GM20000 (cell line): ENCODE data around the gene ADAT3.

Source experiments
- DNase-seq: peaks from one replicate; pipeline ENCODE4 v3.0.0; 2012; ENCODE audit warnings: low spot score
- TF ChIP-seq, protein P1 (sequence below): IDR thresholded peaks from 2 replicates; pipeline ENCODE4 v1.5.1; 2012; ENCODE audit warnings: mild to moderate bottlenecking, control low read depth; ENCODE audit errors: extremely low read depth, missing control alignments

The ADAT3 gene

GRCh38 chr19:1859331-1859781 is 45.8 kb upstream of the ADAT3 start:
- TF ChIP-seq, protein P1, sequence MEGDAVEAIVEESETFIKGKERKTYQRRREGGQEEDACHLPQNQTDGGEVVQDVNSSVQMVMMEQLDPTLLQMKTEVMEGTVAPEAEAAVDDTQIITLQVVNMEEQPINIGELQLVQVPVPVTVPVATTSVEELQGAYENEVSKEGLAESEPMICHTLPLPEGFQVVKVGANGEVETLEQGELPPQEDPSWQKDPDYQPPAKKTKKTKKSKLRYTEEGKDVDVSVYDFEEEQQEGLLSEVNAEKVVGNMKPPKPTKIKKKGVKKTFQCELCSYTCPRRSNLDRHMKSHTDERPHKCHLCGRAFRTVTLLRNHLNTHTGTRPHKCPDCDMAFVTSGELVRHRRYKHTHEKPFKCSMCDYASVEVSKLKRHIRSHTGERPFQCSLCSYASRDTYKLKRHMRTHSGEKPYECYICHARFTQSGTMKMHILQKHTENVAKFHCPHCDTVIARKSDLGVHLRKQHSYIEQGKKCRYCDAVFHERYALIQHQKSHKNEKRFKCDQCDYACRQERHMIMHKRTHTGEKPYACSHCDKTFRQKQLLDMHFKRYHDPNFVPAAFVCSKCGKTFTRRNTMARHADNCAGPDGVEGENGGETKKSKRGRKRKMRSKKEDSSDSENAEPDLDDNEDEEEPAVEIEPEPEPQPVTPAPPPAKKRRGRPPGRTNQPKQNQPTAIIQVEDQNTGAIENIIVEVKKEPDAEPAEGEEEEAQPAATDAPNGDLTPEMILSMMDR, result no peak
- DNase-seq, result no peak

DNA sequence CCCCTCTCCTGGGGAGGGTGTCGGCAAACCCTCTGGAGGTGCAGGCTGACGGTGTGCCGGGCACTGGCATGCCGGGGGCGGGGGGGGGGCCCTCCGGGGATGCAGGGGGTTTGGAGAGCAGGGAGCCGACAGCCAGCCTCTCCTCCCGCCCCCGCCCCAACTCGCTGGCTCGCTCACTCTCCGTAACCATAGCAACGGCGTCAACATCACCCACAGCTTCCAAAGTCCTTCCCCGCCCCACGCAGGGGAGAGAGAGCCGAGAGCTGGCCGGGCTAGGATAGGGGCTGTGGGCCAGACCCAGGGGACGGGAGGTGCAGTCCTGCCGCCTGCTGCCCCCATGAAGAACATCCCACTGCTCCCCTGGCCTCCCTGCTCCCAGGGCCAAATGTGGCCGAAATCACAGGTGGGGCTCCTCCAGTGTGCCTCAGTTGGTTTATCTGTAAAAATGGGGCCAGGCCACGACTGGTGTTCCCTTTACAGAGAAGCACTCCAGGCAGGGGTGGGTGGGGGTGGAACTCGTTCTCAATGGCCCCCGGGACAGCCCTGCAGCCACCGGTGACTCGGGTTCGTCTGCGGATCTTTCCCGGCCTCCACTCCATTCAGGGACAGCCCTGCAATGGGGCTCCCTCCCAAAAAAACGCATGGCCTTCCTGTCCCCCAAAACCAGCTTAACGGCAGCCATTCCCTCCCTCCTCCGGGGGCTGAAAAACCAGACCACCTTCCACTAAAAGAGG is 45.0 kb upstream of the ADAT3 start:
- no peak for DNase-seq
- TF ChIP-seq, protein P1, result no peak

DNA sequence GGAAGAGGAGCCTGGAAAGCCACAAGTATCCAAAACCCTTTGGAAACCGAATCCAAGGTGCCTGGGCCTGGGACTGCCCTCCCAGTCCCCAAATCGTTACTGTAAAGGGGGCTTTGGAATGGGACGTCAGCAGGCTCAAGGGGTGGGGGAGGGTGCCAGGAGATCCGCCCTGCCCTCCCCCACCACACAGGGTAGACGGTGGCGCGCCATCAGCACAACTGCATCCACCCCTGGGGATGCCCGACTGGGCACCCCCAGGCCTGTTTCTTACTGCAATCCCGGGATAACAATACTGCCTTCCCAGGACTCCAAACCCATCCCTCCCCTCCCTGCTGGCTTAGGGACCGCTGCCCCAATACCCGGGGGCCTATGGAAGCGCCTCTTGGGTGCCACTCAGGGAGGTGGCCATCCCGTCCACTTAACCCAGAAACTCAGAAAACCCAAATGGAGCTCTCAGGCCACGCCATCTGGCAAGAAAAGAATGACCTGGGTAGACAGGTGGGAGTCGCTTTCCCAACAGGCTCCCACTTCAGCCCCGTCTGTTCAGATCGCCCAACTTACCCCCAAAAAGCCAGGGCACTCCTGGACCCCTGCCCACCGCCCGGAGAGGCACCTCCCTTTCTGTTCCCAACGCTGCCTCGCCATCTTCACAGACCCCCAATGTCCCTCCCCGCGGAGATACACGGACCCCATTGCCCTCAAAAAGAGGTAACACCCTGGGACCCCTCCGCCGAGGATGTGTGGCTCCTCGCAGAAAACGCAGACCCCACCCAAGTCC is 44.2 kb upstream of the ADAT3 start:
- TF ChIP-seq, protein P1, result no peak
- DNase-seq, result no peak

GRCh38 chr19:1861599-1862031 is 43.6 kb upstream of the ADAT3 start:
- TF ChIP-seq, protein P1, result no peak
- no peak for DNase-seq

DNA sequence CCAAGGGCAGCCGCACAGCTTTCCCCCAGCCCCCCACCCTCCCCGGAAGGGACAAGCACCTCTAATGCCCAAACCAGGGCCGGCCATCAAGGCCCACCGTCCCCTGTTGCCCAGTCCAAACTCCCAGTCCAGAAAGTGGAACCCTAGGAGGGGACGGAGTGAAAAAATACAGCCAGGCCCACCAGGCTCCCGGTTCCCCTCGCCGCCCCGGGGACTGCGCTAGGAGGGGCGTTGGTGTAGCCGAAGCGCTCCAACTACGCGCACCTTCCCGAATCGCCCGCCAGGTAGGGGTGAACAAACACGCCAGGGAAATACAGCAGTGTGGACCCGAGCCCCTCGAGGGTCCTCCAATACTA is 43.2 kb upstream of the ADAT3 start:
- no peak for DNase-seq
- TF ChIP-seq, protein P1, result no peak

DNA sequence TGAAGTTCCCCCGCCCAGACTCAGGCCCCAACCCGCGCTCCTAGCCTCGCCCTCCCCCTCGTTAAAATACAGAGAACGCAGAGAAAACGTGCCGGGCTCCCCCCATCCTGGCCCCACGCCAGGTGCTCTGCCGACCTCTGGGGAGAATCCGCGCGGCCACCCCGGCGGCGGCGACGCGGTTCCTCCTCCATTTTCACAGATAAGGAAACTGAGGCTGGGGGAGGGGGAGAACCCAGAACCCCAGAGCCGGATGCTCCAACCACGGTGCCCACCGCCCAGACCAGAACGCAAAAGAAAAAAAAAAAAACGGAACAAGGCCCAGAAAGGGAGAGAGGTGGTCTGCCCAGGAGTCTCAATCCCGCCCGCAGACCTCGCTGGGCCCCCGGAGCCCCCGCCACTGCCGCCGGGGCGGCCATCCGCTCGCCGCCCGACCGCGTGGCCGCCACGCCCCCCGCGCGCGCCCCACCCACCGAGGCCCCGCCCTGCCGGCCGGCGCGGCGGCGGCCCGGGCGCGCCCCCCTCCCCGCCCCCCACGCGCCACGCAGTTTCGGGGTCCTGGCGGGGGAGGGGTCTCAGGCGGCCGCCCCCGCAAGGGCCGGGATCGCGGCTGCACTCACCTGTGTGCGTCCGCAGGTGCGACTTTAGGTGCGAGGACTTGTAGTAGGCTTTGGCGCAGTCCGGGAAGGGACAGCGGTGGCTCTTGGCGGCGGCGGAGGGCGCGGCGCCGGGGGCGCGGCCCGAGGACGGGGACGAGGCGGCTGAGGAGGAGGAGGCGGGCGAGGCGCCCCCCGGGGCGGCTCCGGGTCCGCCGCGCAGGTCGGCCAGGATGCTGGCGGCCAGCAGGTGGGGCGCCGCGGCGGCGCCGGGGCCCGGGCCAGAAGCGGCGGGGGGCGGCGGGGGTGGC is 42.5 kb upstream of the ADAT3 start:
- TF ChIP-seq, protein P1, result no peak
- DNase-seq, result peak; percentile 88
